Neural cell (in vitro differentiated cells): ENCODE results near the gene UBL4B. TPM values are rescaled to one million over a fixed set of nuclear protein-coding genes. Genes with fewer than 3 reads are reported as not detected.

Experiments used
- H2AFZ ChIP-seq: fragments of 200-600, 300-800 bp; sonication (generic), shearing (Covaris generic); 2 replicates; pipeline ENCODE4 v1.6.0; 2014; ENCODE audit warnings: low read depth, mild to moderate bottlenecking, antibody characterized with exemption, low read length, moderate library complexity
- H3F3A ChIP-seq: fragments of 200-600 bp; shearing (Covaris generic); 2 replicates; pipeline ENCODE4 v1.6.1; 2016; ENCODE audit warnings: mild to moderate bottlenecking, moderate library complexity, mixed read lengths, antibody characterized with exemption, low read length; ENCODE audit not compliant: insufficient read depth, poor library complexity, severe bottlenecking
- H3K27ac ChIP-seq: fragments of 200-600, 300-800 bp; sonication (generic), shearing (Covaris generic); 2 replicates; pipeline ENCODE4 v1.5.1; 2014; ENCODE audit warnings: mild to moderate bottlenecking, low read length, moderate library complexity
- H3K27me3 ChIP-seq: fragments of 300-800, 200-600 bp; sonication (generic), shearing (Covaris generic); 2 replicates; pipeline ENCODE4 v1.6.0; 2014; ENCODE audit warnings: mild to moderate bottlenecking, low read depth, low read length, moderate library complexity; ENCODE audit not compliant: insufficient read depth
- H3K36me3 ChIP-seq: fragments of 300-800, 200-600 bp; sonication (generic), shearing (Covaris generic); 2 replicates; pipeline ENCODE4 v1.5.1; 2014; ENCODE audit warnings: mild to moderate bottlenecking, antibody characterized with exemption, low read length, moderate library complexity; ENCODE audit not compliant: insufficient read depth
- H3K4me2 ChIP-seq: fragments of 300-800, 200-600 bp; sonication (generic), shearing (Covaris generic); 2 replicates; pipeline ENCODE4 v1.6.0; 2014; ENCODE audit warnings: mild to moderate bottlenecking, low read length
- H3K4me3 ChIP-seq: fragments of 300-800, 200-600 bp; sonication (generic), shearing (Covaris generic); 2 replicates; pipeline ENCODE4 v1.5.1; 2014; ENCODE audit warnings: mild to moderate bottlenecking, low read length, moderate library complexity
- H3K79me2 ChIP-seq: fragments of 200-600 bp; shearing (Covaris generic); replicated peaks from 2 replicates; pipeline ENCODE4 v1.6.0; 2014; ENCODE audit warnings: mild to moderate bottlenecking, low read length, moderate library complexity; ENCODE audit not compliant: insufficient read depth
- H3K9ac ChIP-seq: fragments of 300-800, 200-600 bp; sonication (generic), shearing (Covaris generic); 2 replicates; pipeline ENCODE4 v1.6.1; 2016; ENCODE audit warnings: mild to moderate bottlenecking, low read length, mixed read lengths
- H3K9me2 ChIP-seq: fragments of 200-600 bp; shearing (Covaris generic); 2 replicates; pipeline ENCODE4 v1.6.1; 2016; ENCODE audit warnings: mild to moderate bottlenecking, low read length, mixed read lengths; ENCODE audit not compliant: insufficient read depth
- H3K9me3 ChIP-seq: fragments of 200-600, 300-800 bp; sonication (generic), shearing (Covaris generic); 2 replicates; pipeline ENCODE4 v1.6.1; 2016; ENCODE audit warnings: mild to moderate bottlenecking, mixed run types, low read length, moderate library complexity, mixed read lengths
- H4K20me1 ChIP-seq: fragments of 200-600 bp; shearing (Covaris generic); 2 replicates; pipeline ENCODE4 v1.6.1; 2016; ENCODE audit warnings: mild to moderate bottlenecking, mixed run types; ENCODE audit not compliant: insufficient read depth
- EP300 ChIP-seq: fragments of 450-650 bp; conservative IDR thresholded peaks from 2 replicates; pipeline ENCODE4 v1.6.1; 2014; ENCODE audit warnings: antibody characterized with exemption, mild to moderate bottlenecking, moderate library complexity; ENCODE audit not compliant: poor library complexity, severe bottlenecking
- EZH2 ChIP-seq: fragments of 200-600, 300-800 bp; shearing (Covaris generic), sonication (generic); IDR thresholded peaks from 2 replicates; pipeline ENCODE4 v1.6.1; 2014; ENCODE audit warnings: antibody characterized with exemption, low read length, borderline replicate concordance, mild to moderate bottlenecking; ENCODE audit not compliant: insufficient read depth, poor library complexity, severe bottlenecking
- MXI1 ChIP-seq: fragments of 450-650 bp; conservative IDR thresholded peaks from 2 replicates; pipeline ENCODE4 v1.6.1; 2014; ENCODE audit warnings: antibody characterized with exemption, mild to moderate bottlenecking; ENCODE audit not compliant: poor library complexity, severe bottlenecking
- POLR2AphosphoS5 ChIP-seq: IDR thresholded peaks from 2 replicates; pipeline ENCODE4 v1.6.1; 2012
- RAD21 ChIP-seq: fragments of 450-650 bp; conservative IDR thresholded peaks from 2 replicates; pipeline ENCODE4 v1.6.1; 2014; ENCODE audit warnings: antibody characterized with exemption, mild to moderate bottlenecking, moderate library complexity
- SMC3 ChIP-seq: fragments of 450-650 bp; conservative IDR thresholded peaks from 2 replicates; pipeline ENCODE4 v1.6.1; 2014; ENCODE audit warnings: antibody characterized with exemption, mild to moderate bottlenecking, moderate library complexity; ENCODE audit not compliant: poor library complexity
- TAF1 ChIP-seq: IDR thresholded peaks from 2 replicates; pipeline ENCODE4 v1.6.1; 2012; ENCODE audit warnings: low read depth
- polyA plus RNA-seq: library from polyadenylated mRNA; depleted of rRNA; stranded (reverse); fragments of >200 nt; gene quantifications from 2 replicates; pipeline ENCODE4 v1.2.3, GENCODE V29; 2014
- TF ChIP-seq, protein P1 (sequence below): fragments of 450-650 bp; IDR thresholded peaks from 2 replicates; pipeline ENCODE4 v1.5.1; 2014; ENCODE audit warnings: antibody characterized with exemption, mild to moderate bottlenecking, moderate library complexity; ENCODE audit not compliant: poor library complexity, severe bottlenecking
- TF ChIP-seq, protein P2 (sequence below): IDR thresholded peaks from 2 replicates; pipeline ENCODE4 v1.6.1; 2012; ENCODE audit warnings: borderline replicate concordance

Gene UBL4B
- polyA plus RNA-seq, 1 donor from 2014 or later: not detected

DNA sequence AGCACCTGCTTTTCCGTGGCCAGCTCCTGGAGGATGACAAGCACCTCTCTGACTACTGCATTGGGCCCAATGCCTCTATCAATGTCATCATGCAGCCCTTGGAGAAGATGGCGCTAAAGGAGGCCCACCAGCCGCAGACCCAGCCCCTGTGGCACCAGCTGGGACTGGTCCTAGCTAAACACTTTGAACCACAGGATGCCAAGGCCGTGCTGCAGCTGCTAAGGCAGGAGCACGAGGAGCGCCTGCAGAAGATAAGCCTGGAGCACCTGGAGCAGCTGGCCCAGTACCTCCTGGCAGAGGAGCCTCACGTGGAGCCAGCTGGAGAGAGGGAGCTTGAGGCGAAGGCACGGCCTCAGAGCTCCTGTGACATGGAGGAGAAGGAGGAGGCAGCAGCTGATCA, 413 bp downstream of the UBL4B start:
- Histone ChIP-seq H3K9me3 (no peaks in the 10 kb centered on the region), H3K36me3 (no peaks in the 10 kb centered on the region), H3K79me2 (no peaks in the 10 kb centered on the region), H4K20me1 (no peaks in the 10 kb centered on the region), H3F3A (no peaks in the 10 kb centered on the region), H3K4me2 (no peak overlapping the region), H3K27ac (no peak overlapping the region), H2AFZ (no peak overlapping the region), H3K9me2 (no peaks in the 10 kb centered on the region), H3K27me3 (no peaks in the 10 kb centered on the region), H3K4me3 (no peak overlapping the region), H3K9ac (no peak overlapping the region)
- TF ChIP-seq TAF1: no peak
- TF ChIP-seq SMC3: no peak
- no peak for TF ChIP-seq MXI1
- TF ChIP-seq, protein P1, sequence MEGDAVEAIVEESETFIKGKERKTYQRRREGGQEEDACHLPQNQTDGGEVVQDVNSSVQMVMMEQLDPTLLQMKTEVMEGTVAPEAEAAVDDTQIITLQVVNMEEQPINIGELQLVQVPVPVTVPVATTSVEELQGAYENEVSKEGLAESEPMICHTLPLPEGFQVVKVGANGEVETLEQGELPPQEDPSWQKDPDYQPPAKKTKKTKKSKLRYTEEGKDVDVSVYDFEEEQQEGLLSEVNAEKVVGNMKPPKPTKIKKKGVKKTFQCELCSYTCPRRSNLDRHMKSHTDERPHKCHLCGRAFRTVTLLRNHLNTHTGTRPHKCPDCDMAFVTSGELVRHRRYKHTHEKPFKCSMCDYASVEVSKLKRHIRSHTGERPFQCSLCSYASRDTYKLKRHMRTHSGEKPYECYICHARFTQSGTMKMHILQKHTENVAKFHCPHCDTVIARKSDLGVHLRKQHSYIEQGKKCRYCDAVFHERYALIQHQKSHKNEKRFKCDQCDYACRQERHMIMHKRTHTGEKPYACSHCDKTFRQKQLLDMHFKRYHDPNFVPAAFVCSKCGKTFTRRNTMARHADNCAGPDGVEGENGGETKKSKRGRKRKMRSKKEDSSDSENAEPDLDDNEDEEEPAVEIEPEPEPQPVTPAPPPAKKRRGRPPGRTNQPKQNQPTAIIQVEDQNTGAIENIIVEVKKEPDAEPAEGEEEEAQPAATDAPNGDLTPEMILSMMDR: no peak
- no peak for TF ChIP-seq EZH2
- no peak for TF ChIP-seq POLR2AphosphoS5
- no peak for TF ChIP-seq EP300
- TF ChIP-seq, protein P2, sequence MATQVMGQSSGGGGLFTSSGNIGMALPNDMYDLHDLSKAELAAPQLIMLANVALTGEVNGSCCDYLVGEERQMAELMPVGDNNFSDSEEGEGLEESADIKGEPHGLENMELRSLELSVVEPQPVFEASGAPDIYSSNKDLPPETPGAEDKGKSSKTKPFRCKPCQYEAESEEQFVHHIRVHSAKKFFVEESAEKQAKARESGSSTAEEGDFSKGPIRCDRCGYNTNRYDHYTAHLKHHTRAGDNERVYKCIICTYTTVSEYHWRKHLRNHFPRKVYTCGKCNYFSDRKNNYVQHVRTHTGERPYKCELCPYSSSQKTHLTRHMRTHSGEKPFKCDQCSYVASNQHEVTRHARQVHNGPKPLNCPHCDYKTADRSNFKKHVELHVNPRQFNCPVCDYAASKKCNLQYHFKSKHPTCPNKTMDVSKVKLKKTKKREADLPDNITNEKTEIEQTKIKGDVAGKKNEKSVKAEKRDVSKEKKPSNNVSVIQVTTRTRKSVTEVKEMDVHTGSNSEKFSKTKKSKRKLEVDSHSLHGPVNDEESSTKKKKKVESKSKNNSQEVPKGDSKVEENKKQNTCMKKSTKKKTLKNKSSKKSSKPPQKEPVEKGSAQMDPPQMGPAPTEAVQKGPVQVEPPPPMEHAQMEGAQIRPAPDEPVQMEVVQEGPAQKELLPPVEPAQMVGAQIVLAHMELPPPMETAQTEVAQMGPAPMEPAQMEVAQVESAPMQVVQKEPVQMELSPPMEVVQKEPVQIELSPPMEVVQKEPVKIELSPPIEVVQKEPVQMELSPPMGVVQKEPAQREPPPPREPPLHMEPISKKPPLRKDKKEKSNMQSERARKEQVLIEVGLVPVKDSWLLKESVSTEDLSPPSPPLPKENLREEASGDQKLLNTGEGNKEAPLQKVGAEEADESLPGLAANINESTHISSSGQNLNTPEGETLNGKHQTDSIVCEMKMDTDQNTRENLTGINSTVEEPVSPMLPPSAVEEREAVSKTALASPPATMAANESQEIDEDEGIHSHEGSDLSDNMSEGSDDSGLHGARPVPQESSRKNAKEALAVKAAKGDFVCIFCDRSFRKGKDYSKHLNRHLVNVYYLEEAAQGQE: no peak
- TF ChIP-seq RAD21: no peak

GRCh38 chr1:110113551-110113950, 1.3 kb downstream of the UBL4B start:
- Histone ChIP-seq H3K27ac (no peak overlapping the region), H3K79me2 (no peaks in the 10 kb centered on the region), H3K9me3 (no peaks in the 10 kb centered on the region), H3K9me2 (no peaks in the 10 kb centered on the region), H3K9ac (no peak overlapping the region), H3F3A (no peaks in the 10 kb centered on the region), H3K4me3 (no peak overlapping the region), H3K36me3 (no peaks in the 10 kb centered on the region), H3K4me2 (no peak overlapping the region), H2AFZ (no peak overlapping the region), H3K27me3 (no peaks in the 10 kb centered on the region), H4K20me1 (no peaks in the 10 kb centered on the region)
- no peak for TF ChIP-seq RAD21
- TF ChIP-seq MXI1: no peak
- TF ChIP-seq, protein P1: no peak
- no peak for TF ChIP-seq EP300
- TF ChIP-seq TAF1: no peak
- TF ChIP-seq, protein P2: no peak
- no peak for TF ChIP-seq SMC3
- TF ChIP-seq POLR2AphosphoS5: no peak
- TF ChIP-seq EZH2: no peak
